H1 (cell line): ENCODE results near the gene MFSD6L.

Experiments
- EP300 ChIP-seq, 2 experiments: IDR thresholded peaks; 1 replicate in 1 of 2; 2 replicates in 1 of 2; pipeline ENCODE4 v1.6.1; 2011 to 2012; ENCODE audit warnings: low read depth in 2 of 2, low read length in 2 of 2, mild to moderate bottlenecking in 2 of 2, borderline replicate concordance in 1 of 2, inconsistent platforms in 1 of 2, moderate library complexity in 1 of 2
- SP1 ChIP-seq: IDR thresholded peaks from 2 replicates; pipeline ENCODE4 v1.6.1; 2011; ENCODE audit warnings: low read depth, low read length
- TAF1 ChIP-seq: IDR thresholded peaks from 2 replicates; pipeline ENCODE4 v1.6.1; 2011; ENCODE audit warnings: mild to moderate bottlenecking, low read depth, low read length

DNA sequence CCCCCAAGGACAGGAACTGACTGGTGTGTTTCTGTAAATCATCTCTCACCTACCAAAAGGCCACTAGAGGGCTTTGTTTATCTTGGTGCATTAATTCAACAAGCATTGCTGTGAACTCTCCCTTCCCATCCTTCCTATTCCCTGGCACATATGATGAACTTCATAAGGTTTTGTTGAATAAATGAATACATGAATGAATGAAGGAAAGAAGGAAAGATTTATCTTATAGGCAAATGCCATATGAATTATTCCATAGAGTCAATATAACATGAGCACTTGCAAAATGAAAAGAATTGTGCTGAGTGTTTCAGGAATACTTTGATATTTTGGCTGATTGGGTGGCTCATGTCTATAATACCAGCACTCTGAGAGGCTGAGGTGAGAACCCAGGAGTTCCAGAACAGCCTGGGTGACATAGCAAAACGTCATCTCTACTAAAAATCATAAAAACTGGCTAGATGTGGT is 45.2 kb downstream of the MFSD6L start:
- TF ChIP-seq EP300 (IDR thresholded peaks at IDR 0.05; ENCODE audit: borderline replicate concordance in 1 of 2, low read depth in 2 of 2, low read length in 2 of 2) (no peak), SP1 (no peak), TAF1 (no peak)
